Neural cell (in vitro differentiated cells): ENCODE measurements around the gene CCL19. TPM values are rescaled to one million over a fixed set of nuclear protein-coding genes. Genes with fewer than 3 reads are reported as not detected.

Source experiments
- H2AFZ ChIP-seq: fragments of 200-600, 300-800 bp; sonication (generic), shearing (Covaris generic); 2 replicates; pipeline ENCODE4 v1.6.0; 2014; ENCODE audit warnings: low read depth, mild to moderate bottlenecking, antibody characterized with exemption, low read length, moderate library complexity
- H3F3A ChIP-seq: fragments of 200-600 bp; shearing (Covaris generic); 2 replicates; pipeline ENCODE4 v1.6.1; 2016; ENCODE audit warnings: mild to moderate bottlenecking, moderate library complexity, mixed read lengths, antibody characterized with exemption, low read length; ENCODE audit not compliant: insufficient read depth, poor library complexity, severe bottlenecking
- H3K27ac ChIP-seq: fragments of 200-600, 300-800 bp; sonication (generic), shearing (Covaris generic); 2 replicates; pipeline ENCODE4 v1.5.1; 2014; ENCODE audit warnings: mild to moderate bottlenecking, low read length, moderate library complexity
- H3K27me3 ChIP-seq: fragments of 300-800, 200-600 bp; sonication (generic), shearing (Covaris generic); 2 replicates; pipeline ENCODE4 v1.6.0; 2014; ENCODE audit warnings: mild to moderate bottlenecking, low read depth, low read length, moderate library complexity; ENCODE audit not compliant: insufficient read depth
- H3K36me3 ChIP-seq: fragments of 300-800, 200-600 bp; sonication (generic), shearing (Covaris generic); 2 replicates; pipeline ENCODE4 v1.5.1; 2014; ENCODE audit warnings: mild to moderate bottlenecking, antibody characterized with exemption, low read length, moderate library complexity; ENCODE audit not compliant: insufficient read depth
- H3K4me2 ChIP-seq: fragments of 300-800, 200-600 bp; sonication (generic), shearing (Covaris generic); 2 replicates; pipeline ENCODE4 v1.6.0; 2014; ENCODE audit warnings: mild to moderate bottlenecking, low read length
- H3K4me3 ChIP-seq: fragments of 300-800, 200-600 bp; sonication (generic), shearing (Covaris generic); 2 replicates; pipeline ENCODE4 v1.5.1; 2014; ENCODE audit warnings: mild to moderate bottlenecking, low read length, moderate library complexity
- H3K79me2 ChIP-seq: fragments of 200-600 bp; shearing (Covaris generic); replicated peaks from 2 replicates; pipeline ENCODE4 v1.6.0; 2014; ENCODE audit warnings: mild to moderate bottlenecking, low read length, moderate library complexity; ENCODE audit not compliant: insufficient read depth
- H3K9ac ChIP-seq: fragments of 300-800, 200-600 bp; sonication (generic), shearing (Covaris generic); 2 replicates; pipeline ENCODE4 v1.6.1; 2016; ENCODE audit warnings: mild to moderate bottlenecking, low read length, mixed read lengths
- H3K9me2 ChIP-seq: fragments of 200-600 bp; shearing (Covaris generic); 2 replicates; pipeline ENCODE4 v1.6.1; 2016; ENCODE audit warnings: mild to moderate bottlenecking, low read length, mixed read lengths; ENCODE audit not compliant: insufficient read depth
- H3K9me3 ChIP-seq: fragments of 200-600, 300-800 bp; sonication (generic), shearing (Covaris generic); 2 replicates; pipeline ENCODE4 v1.6.1; 2016; ENCODE audit warnings: mild to moderate bottlenecking, mixed run types, low read length, moderate library complexity, mixed read lengths
- H4K20me1 ChIP-seq: fragments of 200-600 bp; shearing (Covaris generic); 2 replicates; pipeline ENCODE4 v1.6.1; 2016; ENCODE audit warnings: mild to moderate bottlenecking, mixed run types; ENCODE audit not compliant: insufficient read depth
- CTCF ChIP-seq: fragments of 450-650 bp; IDR thresholded peaks from 2 replicates; pipeline ENCODE4 v1.5.1; 2014; ENCODE audit warnings: antibody characterized with exemption, mild to moderate bottlenecking, moderate library complexity; ENCODE audit not compliant: poor library complexity, severe bottlenecking
- EP300 ChIP-seq: fragments of 450-650 bp; conservative IDR thresholded peaks from 2 replicates; pipeline ENCODE4 v1.6.1; 2014; ENCODE audit warnings: antibody characterized with exemption, mild to moderate bottlenecking, moderate library complexity; ENCODE audit not compliant: poor library complexity, severe bottlenecking
- EZH2 ChIP-seq: fragments of 200-600, 300-800 bp; shearing (Covaris generic), sonication (generic); IDR thresholded peaks from 2 replicates; pipeline ENCODE4 v1.6.1; 2014; ENCODE audit warnings: antibody characterized with exemption, low read length, borderline replicate concordance, mild to moderate bottlenecking; ENCODE audit not compliant: insufficient read depth, poor library complexity, severe bottlenecking
- MXI1 ChIP-seq: fragments of 450-650 bp; conservative IDR thresholded peaks from 2 replicates; pipeline ENCODE4 v1.6.1; 2014; ENCODE audit warnings: antibody characterized with exemption, mild to moderate bottlenecking; ENCODE audit not compliant: poor library complexity, severe bottlenecking
- POLR2AphosphoS5 ChIP-seq: IDR thresholded peaks from 2 replicates; pipeline ENCODE4 v1.6.1; 2012
- RAD21 ChIP-seq: fragments of 450-650 bp; conservative IDR thresholded peaks from 2 replicates; pipeline ENCODE4 v1.6.1; 2014; ENCODE audit warnings: antibody characterized with exemption, mild to moderate bottlenecking, moderate library complexity
- SMC3 ChIP-seq: fragments of 450-650 bp; conservative IDR thresholded peaks from 2 replicates; pipeline ENCODE4 v1.6.1; 2014; ENCODE audit warnings: antibody characterized with exemption, mild to moderate bottlenecking, moderate library complexity; ENCODE audit not compliant: poor library complexity
- TAF1 ChIP-seq: IDR thresholded peaks from 2 replicates; pipeline ENCODE4 v1.6.1; 2012; ENCODE audit warnings: low read depth
- polyA plus RNA-seq: library from polyadenylated mRNA; depleted of rRNA; stranded (reverse); fragments of >200 nt; gene quantifications from 2 replicates; pipeline ENCODE4 v1.2.3, GENCODE V29; 2014
- TF ChIP-seq, protein P1 (sequence below): IDR thresholded peaks from 2 replicates; pipeline ENCODE4 v1.6.1; 2012; ENCODE audit warnings: borderline replicate concordance

Gene CCL19
- polyA plus RNA-seq, 1 donor from 2014 or later, result not detected

GRCh38 chr9:34684145-34684544, 6.9 kb downstream of the CCL19 start:
- Histone ChIP-seq H3K27ac (no peak overlapping the region), H3K4me3 (no peak overlapping the region), H3K9me3 (no peaks in the 10 kb centered on the region), H3K9ac (no peak overlapping the region), H3K79me2 (no peaks in the 10 kb centered on the region), H3K9me2 (no peaks in the 10 kb centered on the region), H4K20me1 (no peaks in the 10 kb centered on the region), H3K27me3 (no peaks in the 10 kb centered on the region), H3K36me3 (no peaks in the 10 kb centered on the region), H3F3A (no peaks in the 10 kb centered on the region), H3K4me2 (no peak overlapping the region), H2AFZ (no peak overlapping the region)
- no peak for TF ChIP-seq RAD21
- TF ChIP-seq CTCF, result no peak
- TF ChIP-seq, protein P1, sequence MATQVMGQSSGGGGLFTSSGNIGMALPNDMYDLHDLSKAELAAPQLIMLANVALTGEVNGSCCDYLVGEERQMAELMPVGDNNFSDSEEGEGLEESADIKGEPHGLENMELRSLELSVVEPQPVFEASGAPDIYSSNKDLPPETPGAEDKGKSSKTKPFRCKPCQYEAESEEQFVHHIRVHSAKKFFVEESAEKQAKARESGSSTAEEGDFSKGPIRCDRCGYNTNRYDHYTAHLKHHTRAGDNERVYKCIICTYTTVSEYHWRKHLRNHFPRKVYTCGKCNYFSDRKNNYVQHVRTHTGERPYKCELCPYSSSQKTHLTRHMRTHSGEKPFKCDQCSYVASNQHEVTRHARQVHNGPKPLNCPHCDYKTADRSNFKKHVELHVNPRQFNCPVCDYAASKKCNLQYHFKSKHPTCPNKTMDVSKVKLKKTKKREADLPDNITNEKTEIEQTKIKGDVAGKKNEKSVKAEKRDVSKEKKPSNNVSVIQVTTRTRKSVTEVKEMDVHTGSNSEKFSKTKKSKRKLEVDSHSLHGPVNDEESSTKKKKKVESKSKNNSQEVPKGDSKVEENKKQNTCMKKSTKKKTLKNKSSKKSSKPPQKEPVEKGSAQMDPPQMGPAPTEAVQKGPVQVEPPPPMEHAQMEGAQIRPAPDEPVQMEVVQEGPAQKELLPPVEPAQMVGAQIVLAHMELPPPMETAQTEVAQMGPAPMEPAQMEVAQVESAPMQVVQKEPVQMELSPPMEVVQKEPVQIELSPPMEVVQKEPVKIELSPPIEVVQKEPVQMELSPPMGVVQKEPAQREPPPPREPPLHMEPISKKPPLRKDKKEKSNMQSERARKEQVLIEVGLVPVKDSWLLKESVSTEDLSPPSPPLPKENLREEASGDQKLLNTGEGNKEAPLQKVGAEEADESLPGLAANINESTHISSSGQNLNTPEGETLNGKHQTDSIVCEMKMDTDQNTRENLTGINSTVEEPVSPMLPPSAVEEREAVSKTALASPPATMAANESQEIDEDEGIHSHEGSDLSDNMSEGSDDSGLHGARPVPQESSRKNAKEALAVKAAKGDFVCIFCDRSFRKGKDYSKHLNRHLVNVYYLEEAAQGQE, result no peak
- no peak for TF ChIP-seq SMC3
- TF ChIP-seq TAF1, result no peak
- no peak for TF ChIP-seq MXI1
- no peak for TF ChIP-seq POLR2AphosphoS5
- TF ChIP-seq EZH2, result no peak
- no peak for TF ChIP-seq EP300

DNA sequence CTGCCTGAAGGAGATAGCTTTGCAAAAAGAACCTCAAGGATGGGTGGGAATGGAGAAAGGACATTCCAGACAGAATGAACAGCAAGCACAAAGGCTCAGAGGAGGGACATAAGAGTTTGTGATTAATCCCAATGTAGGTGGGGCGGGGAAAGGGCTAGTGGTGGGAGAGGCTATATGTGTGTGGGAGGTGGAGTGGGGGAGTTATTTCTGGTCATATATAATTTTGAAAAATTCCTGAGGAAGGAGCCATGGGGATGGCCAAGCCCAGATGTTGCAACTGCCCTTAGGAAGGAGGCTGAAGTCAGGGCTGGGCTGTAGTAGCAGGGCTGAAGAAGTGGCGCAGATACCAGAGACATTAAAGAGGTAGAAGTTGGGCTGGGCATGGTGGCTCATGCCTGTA, 15.2 kb downstream of the CCL19 start:
- no peak overlapping the region for H3K9ac ChIP-seq
- no peaks in the 10 kb centered on the region for H3K79me2 ChIP-seq
- H3K9me2 ChIP-seq, result no peaks in the 10 kb centered on the region

More for the DNA sequence above, 15.2 kb downstream of the CCL19 start:
- Histone ChIP-seq H3K9me3 (no peaks in the 10 kb centered on the region), H2AFZ (no peak overlapping the region), H3K4me3 (no peak overlapping the region), H3K36me3 (no peaks in the 10 kb centered on the region), H3K27ac (no peak overlapping the region), H4K20me1 (no peaks in the 10 kb centered on the region), H3F3A (no peaks in the 10 kb centered on the region), H3K27me3 (no peaks in the 10 kb centered on the region), H3K4me2 (no peak overlapping the region)
- TF ChIP-seq, protein P1, result no peak
- TF ChIP-seq SMC3, result no peak
- no peak for TF ChIP-seq POLR2AphosphoS5
- TF ChIP-seq TAF1, result no peak
- TF ChIP-seq EZH2, result no peak
- TF ChIP-seq MXI1, result no peak
- TF ChIP-seq EP300, result no peak
- TF ChIP-seq CTCF, result no peak
- no peak for TF ChIP-seq RAD21
